Right atrium auricular region (tissue), 2 donors: ENCODE results near the gene ALDH3B1. TPM values are rescaled to one million over a fixed set of nuclear protein-coding genes. Genes with fewer than 3 reads are reported as not detected.

Experiments
- DNase-seq: peaks from one replicate; pipeline ENCODE4 v3.0.0-alpha.2; 2019; ENCODE audit warnings: low spot score
- H3K27ac ChIP-seq, 2 donors: fragments of 200-600 bp; sonication (generic); 1 replicate in 1 of 2; 2 replicates in 1 of 2; pipeline ENCODE4 v1.5.1; 2016 to 2019
- H3K27me3 ChIP-seq, 2 donors: fragments of 200-600 bp; sonication (generic); one replicate each; pipeline versions ENCODE4 v1.5.1 to v1.6.0; 2017 to 2019
- H3K36me3 ChIP-seq: fragments of 200-600 bp; sonication (generic); one replicate; pipeline ENCODE4 v1.5.1; 2016
- H3K4me1 ChIP-seq, 2 donors: fragments of 200-600 bp; sonication (generic); one replicate each; pipeline versions ENCODE4 v1.5.1 to v1.6.0; 2017 to 2019
- H3K4me3 ChIP-seq, 2 donors: fragments of 200-600 bp; sonication (generic); 1 replicate in 1 of 2; 2 replicates in 1 of 2; pipeline ENCODE4 v1.5.1; 2017 to 2019; ENCODE audit warnings: mild to moderate bottlenecking in 1 of 2, moderate library complexity in 1 of 2
- H3K9me3 ChIP-seq, 2 donors: fragments of 200-600 bp; sonication (generic); one replicate each; pipeline ENCODE4 v1.5.1; 2019
- CTCF ChIP-seq, 2 donors: fragments of 200-600 bp; sonication (generic); IDR thresholded peaks; one replicate each; pipeline ENCODE4 v1.5.1; 2019; ENCODE audit warnings: antibody characterized with exemption in 2 of 2
- total RNA-seq, 2 donors: library from RNA; depleted of rRNA; stranded (reverse); fragments of >200 nt; gene quantifications; one replicate each; pipeline ENCODE4 v1.1.0, GENCODE V29; 2016

ALDH3B1 gene
- total RNA-seq, 2 donors from 2014 or later: 10.5 to 21.6 TPM

GRCh38 chr11:68066742-68067141, 56.6 kb downstream of the ALDH3B1 start:
- H3K4me1 ChIP-seq: no peaks in the 10 kb centered on the region
- H3K27ac ChIP-seq: no peak overlapping the region
- H3K4me3 ChIP-seq: no peak overlapping the region
- peaks cover 68% of the 10 kb centered on the region for H3K36me3 ChIP-seq
- DNase-seq: no peak
- no peaks in the 10 kb centered on the region for H3K27me3 ChIP-seq
- no peak for TF ChIP-seq CTCF (IDR thresholded peaks at IDR 0.05)
- H3K9me3 ChIP-seq: no peaks in the 10 kb centered on the region

GRCh38 chr11:68067991-68068390, 57.9 kb downstream of the ALDH3B1 start:
- DNase-seq: no peak
- no peaks in the 10 kb centered on the region for H3K9me3 ChIP-seq
- TF ChIP-seq CTCF (IDR thresholded peaks at IDR 0.05): no peak
- H3K27me3 ChIP-seq: no peaks in the 10 kb centered on the region
- no peaks in the 10 kb centered on the region for H3K4me1 ChIP-seq
- H3K27ac ChIP-seq: no peak overlapping the region
- H3K36me3 ChIP-seq: peaks cover 68% of the 10 kb centered on the region
- H3K4me3 ChIP-seq: no peak overlapping the region

GRCh38 chr11:68071281-68072048, 61.3 kb downstream of the ALDH3B1 start:
- no peak for DNase-seq
- TF ChIP-seq CTCF (IDR thresholded peaks at IDR 0.05): no peak
- Histone ChIP-seq H3K4me1 (no peaks in the 10 kb centered on the region), H3K9me3 (no peaks in the 10 kb centered on the region), H3K27ac (no peak overlapping the region), H3K36me3 (peaks cover 47% of the 10 kb centered on the region), H3K27me3 (no peaks in the 10 kb centered on the region), H3K4me3 (no peak overlapping the region)

DNA sequence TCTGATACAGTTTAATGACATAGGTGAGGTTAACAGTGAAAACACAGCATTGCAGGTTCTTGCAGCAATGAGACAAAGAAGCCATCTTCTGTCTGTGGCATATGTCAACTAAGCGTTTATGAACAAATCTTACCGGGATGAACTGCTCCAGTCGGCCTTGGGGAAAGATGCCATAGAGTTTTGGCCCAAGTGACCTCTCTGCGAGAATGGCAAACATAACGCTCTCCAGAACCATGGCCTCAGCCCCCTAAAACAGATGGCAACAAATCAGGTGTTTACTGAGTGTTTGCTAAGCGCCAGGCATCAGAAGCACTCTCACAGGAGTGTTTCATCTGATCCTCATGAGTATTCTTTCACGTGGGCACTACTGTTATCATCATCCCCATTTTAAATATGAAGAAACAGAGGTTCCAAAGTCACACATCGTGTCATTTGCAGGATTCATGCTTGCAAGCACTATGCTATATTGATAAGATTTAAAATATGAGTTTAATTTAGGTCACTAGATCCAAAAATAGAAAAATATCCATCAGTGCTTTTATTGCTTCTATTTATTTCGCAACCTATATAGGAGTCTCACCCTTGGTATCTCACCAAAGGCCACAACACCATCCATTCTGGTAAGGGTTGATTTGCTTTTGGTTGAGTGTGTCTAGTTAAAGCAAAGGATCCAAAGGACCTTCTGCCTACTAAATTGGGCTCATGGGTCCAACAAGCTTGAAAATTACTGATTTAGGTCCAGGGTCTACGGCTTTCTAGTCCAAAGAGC, 64.6 kb downstream of the ALDH3B1 start:
- H3K36me3 ChIP-seq: peaks cover 37% of the 10 kb centered on the region
- H3K4me1 ChIP-seq: peaks cover 0 to 7% of the 10 kb centered on the region in 2 donors

DNA sequence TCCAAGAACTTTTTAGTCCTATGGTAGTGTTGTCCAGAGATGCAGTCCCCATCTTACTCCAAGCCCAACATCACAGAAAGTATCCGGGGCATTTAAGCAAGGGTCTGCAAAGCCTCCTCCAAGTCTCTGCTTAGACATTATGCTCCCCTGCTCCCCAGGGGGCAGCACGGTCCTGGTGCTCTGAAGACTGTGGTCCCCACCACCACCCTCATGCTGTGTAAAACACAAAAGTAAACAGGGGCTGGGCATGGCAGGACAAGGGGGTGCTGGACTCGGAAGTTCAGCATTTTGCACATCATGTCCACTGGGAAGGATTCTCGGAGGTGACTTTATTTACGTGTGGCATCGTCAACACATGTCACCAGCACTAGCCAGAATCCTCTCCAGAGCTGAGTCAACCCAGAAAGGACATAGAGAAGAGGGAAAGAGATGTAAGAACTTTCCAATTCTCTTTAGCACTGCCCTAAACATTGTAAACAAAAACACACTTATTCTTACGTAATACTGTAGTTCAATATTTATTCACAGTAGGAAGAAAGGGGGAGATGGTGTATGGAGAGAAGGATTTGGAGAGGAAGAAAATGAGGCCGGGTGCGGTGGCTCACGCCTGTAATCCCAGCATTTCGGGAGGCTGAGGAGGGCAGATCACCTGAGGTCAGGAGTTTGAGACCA, 66.4 kb downstream of the ALDH3B1 start:
- no peaks in the 10 kb centered on the region for H3K9me3 ChIP-seq
- H3K4me3 ChIP-seq: no peak overlapping the region
- H3K27ac ChIP-seq: no peak overlapping the region
- no peak for DNase-seq
- no peaks in the 10 kb centered on the region for H3K27me3 ChIP-seq
- peaks cover 0 to 7% of the 10 kb centered on the region in 2 donors for H3K4me1 ChIP-seq
- no peak for TF ChIP-seq CTCF (IDR thresholded peaks at IDR 0.05)
- H3K36me3 ChIP-seq: peaks cover 29% of the 10 kb centered on the region

More for the DNA sequence above, 64.6 kb downstream of the ALDH3B1 start:
- TF ChIP-seq CTCF (IDR thresholded peaks at IDR 0.05): no peak
- Histone ChIP-seq H3K27ac (no peak overlapping the region), H3K9me3 (no peaks in the 10 kb centered on the region), H3K27me3 (no peaks in the 10 kb centered on the region), H3K4me3 (no peak overlapping the region)
- no peak for DNase-seq
